HEK293T (cell line): ENCODE measurements around the gene CCDC34.

Source experiments
- BHLHE40 ChIP-seq: fragments of 450-650 bp; IDR thresholded peaks from 2 replicates; pipeline ENCODE4 v1.6.1; 2016; ENCODE audit warnings: mild to moderate bottlenecking, moderate library complexity, borderline replicate concordance
- CTBP1 ChIP-seq: fragments of 450-650 bp; IDR thresholded peaks from 2 replicates; pipeline ENCODE4 v1.6.1; 2016; ENCODE audit warnings: borderline replicate concordance
- ELF4 ChIP-seq: fragments of 450-650 bp; IDR thresholded peaks from 2 replicates; pipeline ENCODE4 v1.6.1; 2017; ENCODE audit warnings: antibody characterized with exemption
- FOXA1 ChIP-seq: fragments of 450-650 bp; IDR thresholded peaks from 2 replicates; pipeline ENCODE4 v1.6.1; 2016; ENCODE audit warnings: mild to moderate bottlenecking
- FOXM1 ChIP-seq: fragments of 450-650 bp; IDR thresholded peaks from 2 replicates; pipeline ENCODE4 v1.6.1; 2017; ENCODE audit warnings: mild to moderate bottlenecking, borderline replicate concordance
- HDGF ChIP-seq: fragments of 450-650 bp; IDR thresholded peaks from 2 replicates; pipeline ENCODE4 v1.6.1; 2017; ENCODE audit warnings: antibody characterized with exemption, borderline replicate concordance
- LEF1 ChIP-seq: fragments of 450-650 bp; IDR thresholded peaks from 2 replicates; pipeline ENCODE4 v1.6.1; 2017; ENCODE audit warnings: mild to moderate bottlenecking, borderline replicate concordance
- NFRKB ChIP-seq: fragments of 450-650 bp; IDR thresholded peaks from 2 replicates; pipeline ENCODE4 v1.6.1; 2016; ENCODE audit warnings: mild to moderate bottlenecking, moderate library complexity
- PKNOX1 ChIP-seq: fragments of 450-650 bp; IDR thresholded peaks from 2 replicates; pipeline ENCODE4 v1.6.1; 2016
- SP1 ChIP-seq: fragments of 450-650 bp; IDR thresholded peaks from 2 replicates; pipeline ENCODE4 v1.6.1; 2017
- SUZ12 ChIP-seq: fragments of 450-650 bp; IDR thresholded peaks from 2 replicates; pipeline ENCODE4 v1.6.1; 2016; ENCODE audit warnings: mild to moderate bottlenecking
- TARDBP ChIP-seq: fragments of 450-650 bp; IDR thresholded peaks from 2 replicates; pipeline ENCODE4 v1.6.1; 2016

- no peak for TF ChIP-seq LEF1
- no peak for TF ChIP-seq FOXA1
- TF ChIP-seq NFRKB = no peak
- no peak for TF ChIP-seq SP1
- no peak for TF ChIP-seq PKNOX1
- TF ChIP-seq HDGF = no peak
- TF ChIP-seq CTBP1 = no peak
- TF ChIP-seq SUZ12 = no peak
- no peak for TF ChIP-seq TARDBP
- TF ChIP-seq FOXM1 = no peak
- TF ChIP-seq ELF4 = no peak
- no peak for TF ChIP-seq BHLHE40
These were observed 34.8 kb upstream of the CCDC34 start for GRCh38 chr11:27397624-27398399.
